Breast epithelium (tissue), 3 donors: ENCODE results near the gene GC.

Experiments used
- CTCF ChIP-seq, 3 donors: fragments of 450-650 bp; IDR thresholded peaks; one replicate each; pipeline ENCODE4 v1.5.1; 2016 to 2017; ENCODE audit warnings: antibody characterized with exemption in 3 of 3, mild to moderate bottlenecking in 3 of 3, moderate library complexity in 3 of 3
- POLR2A ChIP-seq: fragments of 450-650 bp; IDR thresholded peaks from one replicate; pipeline ENCODE4 v1.6.1; 2016; ENCODE audit warnings: antibody characterized with exemption, mild to moderate bottlenecking, moderate library complexity
- POLR2AphosphoS5 ChIP-seq, 3 donors: sonication (generic); formaldehyde crosslinking; IDR thresholded peaks; one replicate each; pipeline ENCODE4 v1.6.1; 2017; ENCODE audit warnings: antibody characterized with exemption in 3 of 3

DNA sequence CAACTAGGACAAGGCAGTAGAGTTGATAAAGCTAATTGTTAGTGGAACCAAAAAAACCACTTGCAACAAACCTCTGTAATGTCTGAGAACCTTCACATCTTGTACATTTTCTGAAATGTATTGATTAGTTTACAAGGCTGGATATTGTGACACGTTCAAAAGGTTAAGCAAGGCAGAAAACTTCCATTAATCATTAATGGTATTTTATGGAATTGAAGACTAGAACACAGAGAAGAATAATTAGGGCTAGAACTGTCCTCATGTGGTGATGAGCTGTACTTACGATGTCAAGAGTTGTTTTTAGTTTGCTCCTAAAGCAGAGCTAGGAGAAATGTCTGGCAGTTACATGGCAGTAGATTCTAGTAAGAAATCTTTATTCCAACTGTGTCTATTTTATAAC is 12.3 kb downstream of the GC start:
- no peak for TF ChIP-seq POLR2AphosphoS5 (IDR thresholded peaks at IDR 0.05)
- TF ChIP-seq CTCF (IDR thresholded peaks at IDR 0.05), result no peak
- no peak for TF ChIP-seq POLR2A
